ENCODE measurements around the gene DRAM1.

DRAM1 gene

GRCh38 chr12:101838628-101839323, 38.6 kb upstream of the DRAM1 start:
- H3K4me3 ChIP-seq (ENCODE audit: control insufficient read depth, low read depth, low read length) = no peak overlapping the region
- no peak for DNase-seq (ENCODE audit: low read depth)
- TF ChIP-seq CTCF (conservative IDR thresholded peaks at IDR 0.05; ENCODE audit: control insufficient read depth, insufficient read depth, low read depth, low read length) = no peak

GRCh38 chr12:101839324-101840283, 37.8 kb upstream of the DRAM1 start:
- DNase-seq (ENCODE audit: low read depth) = peak; percentile 63
- H3K4me3 ChIP-seq (ENCODE audit: control insufficient read depth, low read depth, low read length) = no peak overlapping the region
- TF ChIP-seq CTCF (conservative IDR thresholded peaks at IDR 0.05; ENCODE audit: control insufficient read depth, insufficient read depth, low read depth, low read length) = peak; percentile 88

GRCh38 chr12:101841069-101841468, 36.3 kb upstream of the DRAM1 start:
- TF ChIP-seq CTCF (conservative IDR thresholded peaks at IDR 0.05; ENCODE audit: control insufficient read depth, insufficient read depth, low read depth, low read length) = no peak
- no peak for DNase-seq (ENCODE audit: low read depth)
- no peak overlapping the region for H3K4me3 ChIP-seq (ENCODE audit: control insufficient read depth, low read depth, low read length)

GRCh38 chr12:101845137-101845711, 32.2 kb upstream of the DRAM1 start:
- H3K4me3 ChIP-seq (ENCODE audit: control insufficient read depth, low read depth, low read length) = no peak overlapping the region
- DNase-seq (ENCODE audit: low read depth) = no peak
- TF ChIP-seq CTCF (conservative IDR thresholded peaks at IDR 0.05; ENCODE audit: control insufficient read depth, insufficient read depth, low read depth, low read length) = no peak

GRCh38 chr12:101847325-101847724, 30.1 kb upstream of the DRAM1 start:
- H3K4me3 ChIP-seq (ENCODE audit: control insufficient read depth, low read depth, low read length) = no peak overlapping the region
- no peak for DNase-seq (ENCODE audit: low read depth)
- TF ChIP-seq CTCF (conservative IDR thresholded peaks at IDR 0.05; ENCODE audit: control insufficient read depth, insufficient read depth, low read depth, low read length) = no peak

- TF ChIP-seq CTCF (conservative IDR thresholded peaks at IDR 0.05; ENCODE audit: control insufficient read depth, insufficient read depth, low read depth, low read length) = no peak
- no peak for DNase-seq (ENCODE audit: low read depth)
- no peak overlapping the region for H3K4me3 ChIP-seq (ENCODE audit: control insufficient read depth, low read depth, low read length)
These were observed 27.2 kb upstream of the DRAM1 start for GRCh38 chr12:101850199-101850598.
